Measurements from ENCODE around the gene GDPD4.

DNA sequence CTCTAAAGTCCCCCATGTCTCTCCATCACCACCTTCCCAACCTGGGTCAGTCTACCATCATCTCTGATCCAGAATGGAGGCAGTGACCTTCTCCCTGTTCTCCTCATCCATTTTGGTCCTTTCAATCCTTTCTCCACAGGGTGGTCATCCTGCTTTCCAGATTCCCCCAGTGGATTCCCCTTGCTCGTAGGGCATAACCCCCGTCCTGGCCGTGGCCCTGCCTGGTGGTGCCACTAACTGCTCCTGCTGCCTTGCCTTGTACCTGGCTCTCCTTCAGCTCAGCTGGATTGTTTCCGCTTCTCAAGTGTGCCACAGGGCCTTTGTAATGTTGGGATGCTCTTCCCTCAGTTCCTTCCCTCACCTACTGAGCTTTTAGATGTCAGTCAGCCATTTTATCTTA is 91.8 kb downstream of the GDPD4 start:
- no peak for TF ChIP-seq POLR2A (IDR thresholded peaks at IDR 0.05)
- TF ChIP-seq, protein P1, sequence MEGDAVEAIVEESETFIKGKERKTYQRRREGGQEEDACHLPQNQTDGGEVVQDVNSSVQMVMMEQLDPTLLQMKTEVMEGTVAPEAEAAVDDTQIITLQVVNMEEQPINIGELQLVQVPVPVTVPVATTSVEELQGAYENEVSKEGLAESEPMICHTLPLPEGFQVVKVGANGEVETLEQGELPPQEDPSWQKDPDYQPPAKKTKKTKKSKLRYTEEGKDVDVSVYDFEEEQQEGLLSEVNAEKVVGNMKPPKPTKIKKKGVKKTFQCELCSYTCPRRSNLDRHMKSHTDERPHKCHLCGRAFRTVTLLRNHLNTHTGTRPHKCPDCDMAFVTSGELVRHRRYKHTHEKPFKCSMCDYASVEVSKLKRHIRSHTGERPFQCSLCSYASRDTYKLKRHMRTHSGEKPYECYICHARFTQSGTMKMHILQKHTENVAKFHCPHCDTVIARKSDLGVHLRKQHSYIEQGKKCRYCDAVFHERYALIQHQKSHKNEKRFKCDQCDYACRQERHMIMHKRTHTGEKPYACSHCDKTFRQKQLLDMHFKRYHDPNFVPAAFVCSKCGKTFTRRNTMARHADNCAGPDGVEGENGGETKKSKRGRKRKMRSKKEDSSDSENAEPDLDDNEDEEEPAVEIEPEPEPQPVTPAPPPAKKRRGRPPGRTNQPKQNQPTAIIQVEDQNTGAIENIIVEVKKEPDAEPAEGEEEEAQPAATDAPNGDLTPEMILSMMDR (IDR thresholded peaks at IDR 0.05): no peak

Data from Peyer's patch (tissue), 4 donors.